SW 1271 (cell line): Measurements from ENCODE around the gene HELZ.

Source experiments
- DNase-seq, 2 experiments: peaks; one replicate each; lab custom pipeline; 2025; lab: John Stamatoyannopoulos, UW

HELZ gene

GRCh38 chr17:67079491-67079890 lies 165.5 kb downstream of the HELZ start:
- DNase-seq: no peak

DNA sequence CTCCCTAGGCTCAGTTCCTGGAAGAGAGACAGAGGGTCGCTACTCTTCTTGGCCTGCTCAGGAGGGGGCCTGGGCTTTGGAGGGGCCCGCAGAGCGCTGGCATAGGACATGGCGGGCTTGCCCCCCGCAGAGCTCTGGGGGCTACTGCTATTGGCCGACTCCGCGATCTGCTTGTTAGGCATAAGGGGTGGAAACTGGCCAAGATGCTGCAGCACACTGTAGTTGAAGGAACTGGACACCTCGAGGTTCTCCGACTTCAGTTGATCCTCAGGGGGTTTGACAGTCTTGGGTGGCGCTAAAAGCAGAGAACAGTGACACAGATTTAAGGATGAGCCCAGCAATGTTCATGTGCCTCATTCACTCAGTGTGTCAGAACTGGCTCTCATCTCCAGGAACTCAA lies 166.7 kb downstream of the HELZ start:
- DNase-seq: no peak

DNA sequence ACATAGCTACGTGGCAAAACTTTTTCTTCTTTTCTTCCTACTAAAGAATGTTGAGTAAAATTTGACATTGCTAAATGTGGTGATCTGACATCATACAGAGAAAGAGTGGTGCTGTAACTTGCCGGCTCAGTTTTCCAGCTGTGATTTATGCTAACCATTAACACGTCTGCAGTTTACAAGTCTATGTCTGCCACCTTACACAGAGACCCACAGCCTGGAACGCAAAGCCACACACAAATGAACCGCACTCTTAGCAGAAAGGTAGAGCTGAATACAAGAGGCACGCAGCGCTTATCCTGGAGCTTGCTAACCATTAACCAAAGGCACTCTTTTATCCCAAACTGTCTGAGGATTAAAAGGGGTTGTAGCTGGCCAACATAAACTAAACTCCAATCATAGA lies 168.7 kb downstream of the HELZ start:
- DNase-seq: no peak

DNA sequence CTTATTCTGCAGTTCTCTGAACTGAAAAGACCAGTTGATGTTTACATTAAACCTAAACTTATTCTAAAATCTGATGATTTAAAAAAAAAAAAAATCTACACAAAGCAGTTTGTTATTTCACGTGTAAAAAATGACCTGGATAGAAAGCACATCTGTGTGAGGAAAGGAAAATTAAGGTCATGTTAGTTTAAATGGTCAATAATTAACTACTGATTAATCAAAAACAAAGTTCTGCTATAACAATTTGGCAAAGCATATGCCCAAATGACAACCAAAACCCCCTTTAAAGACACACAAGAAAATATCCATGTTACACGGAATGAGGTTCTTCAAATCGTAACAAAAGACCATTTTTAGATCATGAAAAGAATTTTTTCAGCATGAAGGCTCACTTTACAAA lies 170.2 kb downstream of the HELZ start:
- DNase-seq: no peak

GRCh38 chr17:67072885-67073284 lies 172.1 kb downstream of the HELZ start:
- DNase-seq: no peak

DNA sequence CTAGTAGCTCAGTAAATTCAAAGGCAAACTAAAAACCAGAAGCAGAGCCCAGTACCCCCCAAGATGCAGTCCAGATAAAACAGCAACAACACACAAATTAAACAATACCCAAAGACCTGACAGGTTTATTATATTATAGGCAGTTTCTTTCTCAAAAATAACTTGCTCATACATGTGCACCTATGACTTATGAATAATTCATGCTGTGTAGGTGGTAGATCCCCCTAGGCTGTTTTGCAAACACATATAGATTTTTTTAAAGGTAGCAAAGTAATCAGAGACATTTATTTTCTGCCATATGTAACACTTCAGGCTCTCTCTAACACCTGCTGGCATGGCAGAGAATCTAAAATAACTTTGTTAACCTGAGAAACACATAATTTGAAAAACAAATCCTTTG lies 173.4 kb downstream of the HELZ start:
- DNase-seq: no peak

DNA sequence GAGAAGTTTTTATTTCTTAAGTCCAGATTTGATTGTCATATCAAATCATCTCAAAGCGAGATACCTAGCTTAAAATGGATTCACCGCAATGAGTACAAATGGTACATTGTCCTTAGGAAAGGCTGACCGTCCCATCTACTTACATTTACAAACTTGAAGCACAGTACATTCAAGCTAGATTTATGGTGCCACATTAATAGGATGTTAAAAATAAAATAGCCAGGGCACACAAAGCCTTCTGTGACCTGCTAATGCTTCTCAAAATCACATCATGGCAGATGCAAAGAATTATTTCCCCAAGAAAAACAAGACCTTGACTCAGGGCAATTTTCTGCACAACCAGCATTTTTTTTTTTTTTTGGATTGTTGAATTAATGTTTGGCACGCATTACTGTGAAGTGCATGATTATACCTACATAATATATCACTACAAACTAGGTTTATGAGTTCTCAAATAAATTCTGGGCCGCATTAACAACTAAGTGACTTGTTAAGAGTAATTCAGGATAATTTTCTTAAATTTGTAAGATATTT lies 175.3 kb downstream of the HELZ start:
- no peak for DNase-seq

DNA sequence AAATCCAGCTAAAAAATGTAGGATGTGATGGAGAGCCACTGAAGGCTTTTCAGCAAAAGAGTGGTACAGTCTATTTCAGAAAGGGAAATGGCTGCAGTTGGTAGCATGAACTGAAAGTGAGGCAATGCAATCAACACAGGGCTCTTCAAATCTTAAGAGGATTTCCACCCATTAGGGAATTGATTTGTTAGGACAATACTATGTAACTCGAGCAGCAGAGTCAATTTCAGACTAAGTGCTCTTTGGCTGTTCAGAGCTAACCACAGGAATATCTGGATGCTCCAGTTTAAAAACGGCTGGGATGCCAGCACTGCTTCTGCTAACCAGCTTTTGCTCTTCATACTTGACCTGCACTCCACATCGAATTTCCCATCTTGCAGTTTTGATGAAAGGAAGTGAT lies 176.0 kb downstream of the HELZ start:
- no peak for DNase-seq

- DNase-seq: no peak
Observed at GRCh38 chr17:67067571-67068482, 177.2 kb downstream of the HELZ start.

DNA sequence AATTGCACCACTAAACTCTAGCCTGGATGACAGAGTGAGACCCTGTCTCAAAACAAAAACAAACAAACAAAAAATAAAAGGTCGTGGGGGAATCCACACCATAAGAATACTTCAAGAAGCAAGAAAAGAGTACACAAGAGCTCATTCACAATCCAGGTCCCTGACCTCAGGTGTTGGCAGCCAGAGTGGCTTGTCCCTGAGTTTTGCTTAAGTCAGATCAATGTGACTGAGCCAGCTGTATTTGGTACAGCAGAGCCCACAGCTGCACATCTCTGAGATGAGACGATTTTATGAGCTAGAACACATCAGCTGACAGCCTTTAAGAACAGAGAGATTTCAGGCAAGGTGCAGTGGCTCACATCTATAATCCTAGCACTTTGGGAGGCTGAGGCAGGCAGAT lies 178.3 kb downstream of the HELZ start:
- no peak for DNase-seq

- DNase-seq: no peak
Observed at GRCh38 chr17:67063141-67063540, 181.9 kb downstream of the HELZ start.

DNA sequence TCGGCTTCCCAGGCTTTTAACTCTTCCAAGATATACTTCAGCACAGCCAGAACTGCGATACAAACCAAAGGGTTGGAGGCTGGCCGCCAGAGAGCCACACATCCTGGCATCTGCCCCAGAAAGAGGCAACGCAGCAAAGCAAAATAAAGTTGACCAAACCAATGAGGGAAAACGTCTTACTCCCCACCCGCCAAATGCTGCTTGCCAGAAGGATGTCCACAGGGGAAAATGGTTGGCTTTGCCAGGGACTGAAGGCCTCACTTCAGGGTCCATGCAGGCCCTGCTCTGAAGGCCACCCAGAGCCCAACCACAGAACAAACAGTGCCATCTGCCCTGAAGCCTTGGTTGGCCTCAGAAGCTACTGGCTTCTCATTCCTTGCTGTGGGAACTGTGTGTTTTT lies 185.6 kb downstream of the HELZ start:
- no peak for DNase-seq

GRCh38 chr17:67058036-67058435 lies 187.0 kb downstream of the HELZ start:
- DNase-seq: no peak

- DNase-seq: no peak
Observed at GRCh38 chr17:67056746-67057490, 188.1 kb downstream of the HELZ start.

DNA sequence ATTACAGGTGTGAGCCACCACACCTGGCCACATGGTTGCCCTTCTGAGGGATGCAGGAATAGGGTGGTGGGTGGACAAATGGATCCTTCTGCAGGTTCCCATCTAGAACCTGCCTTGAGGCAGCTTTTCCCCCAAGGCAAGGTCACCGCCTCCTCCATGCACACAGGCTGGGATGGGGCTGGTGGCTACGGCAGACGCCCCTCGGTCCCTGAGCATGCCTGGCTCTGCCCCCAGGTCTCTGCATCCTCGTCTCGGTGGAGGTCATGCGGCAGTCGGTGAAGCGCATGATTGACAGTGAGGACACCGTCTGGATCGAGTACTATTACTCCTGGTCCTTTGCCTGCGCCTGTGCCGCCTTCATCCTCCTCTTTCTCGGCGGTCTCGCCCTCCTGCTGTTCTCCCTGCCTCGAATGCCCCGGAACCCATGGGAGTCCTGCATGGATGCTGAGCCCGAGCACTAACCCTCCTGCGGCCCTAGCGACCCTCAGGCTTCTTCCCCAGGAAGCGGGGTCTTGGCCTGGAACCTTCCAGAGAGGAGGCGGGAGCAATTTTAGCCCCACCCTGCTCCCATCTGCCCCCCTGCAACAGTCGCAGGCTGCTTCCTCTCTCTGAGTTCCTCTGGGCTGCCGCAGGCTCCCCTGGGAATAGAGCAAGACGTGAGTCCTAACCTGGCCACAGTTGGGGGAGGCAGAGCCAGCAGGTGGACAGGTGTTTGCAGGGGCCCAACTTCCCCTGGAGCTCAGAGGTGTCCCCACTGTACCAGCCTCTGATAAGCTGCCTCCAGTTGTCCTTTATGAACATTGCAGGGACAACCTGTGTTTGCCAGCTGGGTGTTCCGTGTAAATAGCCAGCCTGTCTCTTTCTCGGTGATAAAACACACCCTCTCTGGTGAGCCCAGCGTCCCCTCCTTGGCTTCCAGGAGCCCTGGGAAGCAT lies 188.9 kb downstream of the HELZ start:
- no peak for DNase-seq

- DNase-seq: no peak
Observed at GRCh38 chr17:67055041-67055443, 190.0 kb downstream of the HELZ start.

DNA sequence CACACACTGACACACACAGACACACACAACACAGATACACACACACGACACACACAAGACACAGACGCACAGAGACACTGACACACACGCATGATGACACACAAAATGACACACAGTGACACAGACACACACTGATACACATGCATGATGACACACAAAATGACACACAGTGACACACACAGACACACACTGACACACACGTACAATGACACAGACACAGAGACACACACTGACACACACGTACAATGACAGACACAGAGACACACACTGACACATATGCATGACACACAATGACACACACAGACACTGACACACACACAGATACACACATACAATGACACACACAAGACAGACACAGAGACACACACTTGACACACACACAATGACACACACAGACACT lies 190.4 kb downstream of the HELZ start:
- DNase-seq: no peak

- no peak for DNase-seq
Observed at GRCh38 chr17:67054011-67054591, 190.9 kb downstream of the HELZ start.

GRCh38 chr17:67053438-67054000 lies 191.5 kb downstream of the HELZ start:
- no peak for DNase-seq

DNA sequence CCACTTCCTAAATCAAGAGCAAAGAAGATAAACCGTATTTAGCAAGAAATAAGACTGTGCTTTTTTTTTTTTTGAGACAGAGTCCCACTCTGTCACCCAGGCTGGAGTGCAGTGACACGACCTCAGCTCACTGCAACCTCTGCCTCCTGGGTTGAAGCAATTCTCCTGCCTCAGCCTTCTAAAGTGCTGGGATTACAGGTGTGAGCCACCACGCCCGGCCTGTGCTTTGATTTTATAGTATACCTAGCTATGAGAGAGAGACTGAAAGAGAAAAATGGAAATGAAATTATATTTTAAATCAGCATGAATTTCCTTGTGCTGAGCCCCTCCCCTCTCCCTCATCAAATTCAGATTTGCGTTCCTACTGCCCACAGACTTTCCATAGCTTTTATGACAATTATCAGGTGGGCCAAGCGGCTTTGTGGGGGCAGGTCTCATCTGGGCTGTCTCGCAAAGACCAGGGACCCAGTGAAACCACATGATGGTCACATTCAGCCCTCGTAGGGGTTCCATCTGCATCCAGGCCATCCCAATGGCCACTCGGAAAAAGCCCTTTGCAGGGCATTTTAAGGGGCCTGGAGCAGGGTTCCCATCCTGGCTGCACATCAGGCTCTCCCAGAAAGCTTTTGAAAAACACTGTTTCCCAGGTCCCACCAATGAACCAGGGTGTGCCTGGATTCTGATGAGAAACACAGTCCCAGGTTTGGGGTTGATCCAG lies 192.1 kb downstream of the HELZ start:
- no peak for DNase-seq

- no peak for DNase-seq
Observed at GRCh38 chr17:67051837-67052236, 193.2 kb downstream of the HELZ start.
